Panc1 (cell line): Measurements from ENCODE around the gene CLEC16A. TPM values are rescaled to one million over a fixed set of nuclear protein-coding genes. Genes with fewer than 3 reads are reported as not detected.

Experiments used
- ATAC-seq: fragments of 200-7000 bp; cut with Tn5 transposase; 2 replicates; pipeline ENCODE4 v1.9.1; 2020; ENCODE audit warnings: mild to moderate bottlenecking, moderate library complexity
- BruUV-seq: library from RNA; stranded (reverse); fragments of 400-500 nt; replicated peaks from 2 replicates; lab custom pipeline; 2021; lab: Mats Ljungman, UMichigan
- CTCF ChIA-PET: fragments of 300-600 bp; sonication (Branson Sonifier 250); formaldehyde crosslinking; loops from one replicate; lab custom pipeline; 2022; ENCODE audit warnings: antibody characterized with exemption; lab: Charles Lee
- POLR2A ChIA-PET: fragments of 300-600 bp; sonication (Branson Sonifier 250); formaldehyde crosslinking; loops from one replicate; lab custom pipeline; 2022; ENCODE audit warnings: antibody characterized with exemption; lab: Charles Lee
- DNase-seq: peaks from one replicate; pipeline ENCODE4 v3.0.0-alpha.2; 2010; ENCODE audit warnings: low read depth, low spot score
- H3K27ac ChIP-seq: 2 replicates; pipeline ENCODE4 v1.5.1; 2011; ENCODE audit warnings: mild to moderate bottlenecking, low read length, inconsistent platforms
- H3K27me3 ChIP-seq: fragments of 200-500 bp; sonication (Bioruptor generic); 2 replicates; pipeline ENCODE4 v1.6.0; 2014; ENCODE audit warnings: low read length, inconsistent platforms; ENCODE audit not compliant: control insufficient read depth, insufficient read depth
- H3K36me3 ChIP-seq: fragments of 200-500 bp; sonication (Bioruptor generic); 2 replicates; pipeline ENCODE4 v1.5.1; 2014; ENCODE audit warnings: inconsistent platforms, mild to moderate bottlenecking, low read length, moderate library complexity; ENCODE audit not compliant: control insufficient read depth, insufficient read depth
- H3K4me1 ChIP-seq: 2 replicates; pipeline ENCODE4 v1.5.1; 2011; ENCODE audit warnings: inconsistent platforms, mild to moderate bottlenecking, low read length, moderate library complexity; ENCODE audit not compliant: control insufficient read depth, insufficient read depth
- H3K4me3 ChIP-seq, 2 experiments: 2 replicates each; pipeline ENCODE4 v1.5.1; 2011 to 2012; ENCODE audit warnings: low read depth in 2 of 2, low read length in 2 of 2, mild to moderate bottlenecking in 2 of 2, inconsistent platforms in 1 of 2, moderate library complexity in 1 of 2
- H3K9me3 ChIP-seq: fragments of 200-500 bp; sonication (Bioruptor generic); 2 replicates; pipeline ENCODE4 v1.5.1; 2014; ENCODE audit warnings: low read depth, mild to moderate bottlenecking, inconsistent platforms, low read length, moderate library complexity; ENCODE audit not compliant: control insufficient read depth, insufficient read depth
- POLR2AphosphoS5 ChIP-seq: IDR thresholded peaks from 2 replicates; pipeline ENCODE4 v1.6.1; 2012; ENCODE audit warnings: mild to moderate bottlenecking, low read depth, low read length, moderate library complexity
- SIN3A ChIP-seq: IDR thresholded peaks from 2 replicates; pipeline ENCODE4 v1.6.1; 2012; ENCODE audit warnings: low read depth, mild to moderate bottlenecking, low read length, moderate library complexity, borderline replicate concordance; ENCODE audit not compliant: insufficient read depth
- TCF7L2 ChIP-seq: IDR thresholded peaks from 2 replicates; pipeline ENCODE4 v1.6.1; 2011; ENCODE audit warnings: mild to moderate bottlenecking, low read depth, low read length, inconsistent platforms
- in situ Hi-C: cut with HindIII; loops from 2 replicates; pipeline ENCODE4 v1.10.0; 2016; ENCODE audit warnings: low sequenced_read_pairs, low pct_unique_long_range_greater_than_20kb
- intact Hi-C: fragments of 100-400 bp; cut with micrococcal nuclease; formaldehyde crosslinking; loops from one replicate; pipeline ENCODE4 v1.10.0; 2022; ENCODE audit not compliant: unreplicated experiment
- total RNA-seq: library from RNA; stranded (reverse); gene quantifications from one replicate; pipeline ENCODE4 v1.2.1, GENCODE V29; 2021; ENCODE audit not compliant: unreplicated experiment
- TF ChIP-seq, protein P1 (sequence below): fragments of 450-650 bp; IDR thresholded peaks from 2 replicates; pipeline ENCODE4 v1.5.1; 2017; ENCODE audit warnings: mild to moderate bottlenecking
- TF ChIP-seq, protein P2 (sequence below), 2 experiments: IDR thresholded peaks; 2 replicates each; pipeline ENCODE4 v1.6.1; 2011 to 2012; ENCODE audit warnings: low read depth in 2 of 2, control low read depth in 1 of 2, low read length in 1 of 2, mild to moderate bottlenecking in 1 of 2, moderate library complexity in 1 of 2; ENCODE audit not compliant: insufficient read depth in 1 of 2

The CLEC16A gene
- total RNA-seq, 1 experiment from 2014 or later, result 21.0 TPM

DNA sequence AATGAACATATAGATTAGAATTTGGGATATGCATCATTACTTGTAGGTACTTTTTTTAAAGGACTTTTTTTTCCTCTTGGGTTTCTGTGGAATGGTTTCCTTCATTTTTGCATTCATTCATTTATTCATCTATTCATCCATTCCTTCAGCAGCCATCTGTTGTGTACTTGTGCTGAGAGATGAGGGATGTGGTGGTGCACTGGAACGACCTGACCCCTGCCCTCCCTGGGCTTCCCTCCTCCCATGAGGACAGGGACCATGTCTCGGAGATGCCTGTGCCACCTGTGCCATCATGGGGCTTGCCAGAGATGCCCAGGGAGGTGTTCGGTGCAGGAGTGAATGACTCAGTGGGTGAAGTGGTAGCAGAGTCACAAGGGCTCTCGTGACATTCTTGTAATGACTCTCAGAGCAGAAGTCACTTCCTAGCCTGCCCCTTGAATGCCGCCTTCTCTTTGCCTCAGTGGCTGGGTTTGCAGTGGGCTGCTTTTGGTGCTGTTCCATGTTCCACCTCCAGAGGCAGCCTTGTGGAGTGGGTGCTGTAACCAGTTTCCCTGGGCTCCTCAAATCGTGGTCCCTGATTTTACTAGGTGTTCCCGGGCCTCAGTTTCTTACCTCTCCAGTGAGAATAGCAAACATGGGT, 43.9 kb downstream of the CLEC16A start:
- H3K36me3 ChIP-seq, result no peaks in the 10 kb centered on the region
- 0 out of 2 replicates have a peak, but pooled peaks have one; percentile 47 for ATAC-seq
- POLR2A ChIA-PET, result no interaction called here

DNA sequence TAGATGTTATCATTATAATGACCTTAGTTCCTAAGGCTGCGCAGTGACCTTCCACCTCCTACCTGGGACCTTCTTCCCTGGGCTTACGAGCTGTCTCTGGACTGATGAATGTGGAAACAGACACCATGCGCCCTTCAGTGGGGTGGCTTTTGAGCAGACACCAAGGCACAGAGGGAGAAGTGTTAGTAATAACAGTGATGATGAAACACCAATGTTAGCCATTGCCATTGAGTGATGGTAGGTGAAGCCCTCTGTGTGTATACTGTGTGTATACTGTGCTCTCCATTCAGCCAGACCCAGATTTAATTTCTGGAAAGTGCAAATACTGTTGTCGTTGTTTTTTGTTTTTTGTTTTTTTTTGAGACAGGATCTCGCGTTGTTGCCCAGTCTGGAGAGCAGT, 44.5 kb downstream of the CLEC16A start:
- ChIA-PET CTCF (no interaction called here), POLR2A (no interaction called here)
- DNase-seq (no peak), ATAC-seq (no peak)
- H3K27me3 ChIP-seq, result no peaks in the 10 kb centered on the region
- intact Hi-C loops, result no loop called here
- no peak overlapping the region for H3K27ac ChIP-seq
- H3K4me3 ChIP-seq, result no peak overlapping the region
- in situ Hi-C loops, result no loop called here
- no peaks in the 10 kb centered on the region for H3K36me3 ChIP-seq
- no peaks in the 10 kb centered on the region for H3K9me3 ChIP-seq
- peaks cover 14% of the 10 kb centered on the region for H3K4me1 ChIP-seq
- BruUV-seq, result no TSS peak
- TF ChIP-seq POLR2AphosphoS5 (no peak), TCF7L2 (no peak)
- TF ChIP-seq, protein P1, sequence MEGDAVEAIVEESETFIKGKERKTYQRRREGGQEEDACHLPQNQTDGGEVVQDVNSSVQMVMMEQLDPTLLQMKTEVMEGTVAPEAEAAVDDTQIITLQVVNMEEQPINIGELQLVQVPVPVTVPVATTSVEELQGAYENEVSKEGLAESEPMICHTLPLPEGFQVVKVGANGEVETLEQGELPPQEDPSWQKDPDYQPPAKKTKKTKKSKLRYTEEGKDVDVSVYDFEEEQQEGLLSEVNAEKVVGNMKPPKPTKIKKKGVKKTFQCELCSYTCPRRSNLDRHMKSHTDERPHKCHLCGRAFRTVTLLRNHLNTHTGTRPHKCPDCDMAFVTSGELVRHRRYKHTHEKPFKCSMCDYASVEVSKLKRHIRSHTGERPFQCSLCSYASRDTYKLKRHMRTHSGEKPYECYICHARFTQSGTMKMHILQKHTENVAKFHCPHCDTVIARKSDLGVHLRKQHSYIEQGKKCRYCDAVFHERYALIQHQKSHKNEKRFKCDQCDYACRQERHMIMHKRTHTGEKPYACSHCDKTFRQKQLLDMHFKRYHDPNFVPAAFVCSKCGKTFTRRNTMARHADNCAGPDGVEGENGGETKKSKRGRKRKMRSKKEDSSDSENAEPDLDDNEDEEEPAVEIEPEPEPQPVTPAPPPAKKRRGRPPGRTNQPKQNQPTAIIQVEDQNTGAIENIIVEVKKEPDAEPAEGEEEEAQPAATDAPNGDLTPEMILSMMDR, result no peak

More for the DNA sequence above, 43.9 kb downstream of the CLEC16A start:
- CTCF ChIA-PET, result no interaction called here
- no peak for DNase-seq
- in situ Hi-C loops (no loop called here), intact Hi-C loops (no loop called here)
- Histone ChIP-seq H3K4me1 (peaks cover 14% of the 10 kb centered on the region), H3K4me3 (no peak overlapping the region), H3K9me3 (no peaks in the 10 kb centered on the region), H3K27me3 (no peaks in the 10 kb centered on the region), H3K27ac (no peak overlapping the region)
- BruUV-seq, result no TSS peak
- no peak for TF ChIP-seq TCF7L2
- TF ChIP-seq, protein P1, result peak; percentile 67

DNA sequence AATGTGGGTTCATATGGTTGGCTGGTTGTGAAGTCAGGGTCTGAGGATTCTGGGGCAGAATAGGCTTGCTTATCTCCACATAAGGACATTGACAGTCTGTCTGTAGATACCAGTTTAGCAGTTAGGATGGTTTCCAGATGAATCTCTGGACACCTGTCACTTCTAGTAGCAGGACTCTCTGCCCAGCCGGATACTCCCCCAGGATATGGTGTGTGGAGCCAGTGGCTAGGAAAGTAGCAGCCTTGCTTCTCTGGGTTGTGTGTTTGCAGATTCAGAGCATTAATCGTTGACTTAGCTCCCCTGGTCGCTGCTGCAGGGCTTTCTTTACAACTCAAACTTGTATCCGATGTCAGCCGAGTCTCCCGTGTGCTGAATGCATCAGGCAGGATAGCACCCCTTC, 45.2 kb downstream of the CLEC16A start:
- ChIA-PET POLR2A (no interaction called here), CTCF (interaction anchor here (0.5 kb wide), 1 partner anchor 234 kb away, joined by 3 read pairs; no protein-coding TSS in a partner anchor)
- no peaks in the 10 kb centered on the region for H3K27me3 ChIP-seq
- intact Hi-C loops, result no loop called here
- no peak for DNase-seq
- no peak for ATAC-seq
- peaks cover 14% of the 10 kb centered on the region for H3K4me1 ChIP-seq
- TF ChIP-seq, protein P1, result no peak
- TF ChIP-seq TCF7L2 (no peak), POLR2AphosphoS5 (no peak), SIN3A (no peak)
- TF ChIP-seq, protein P2, sequence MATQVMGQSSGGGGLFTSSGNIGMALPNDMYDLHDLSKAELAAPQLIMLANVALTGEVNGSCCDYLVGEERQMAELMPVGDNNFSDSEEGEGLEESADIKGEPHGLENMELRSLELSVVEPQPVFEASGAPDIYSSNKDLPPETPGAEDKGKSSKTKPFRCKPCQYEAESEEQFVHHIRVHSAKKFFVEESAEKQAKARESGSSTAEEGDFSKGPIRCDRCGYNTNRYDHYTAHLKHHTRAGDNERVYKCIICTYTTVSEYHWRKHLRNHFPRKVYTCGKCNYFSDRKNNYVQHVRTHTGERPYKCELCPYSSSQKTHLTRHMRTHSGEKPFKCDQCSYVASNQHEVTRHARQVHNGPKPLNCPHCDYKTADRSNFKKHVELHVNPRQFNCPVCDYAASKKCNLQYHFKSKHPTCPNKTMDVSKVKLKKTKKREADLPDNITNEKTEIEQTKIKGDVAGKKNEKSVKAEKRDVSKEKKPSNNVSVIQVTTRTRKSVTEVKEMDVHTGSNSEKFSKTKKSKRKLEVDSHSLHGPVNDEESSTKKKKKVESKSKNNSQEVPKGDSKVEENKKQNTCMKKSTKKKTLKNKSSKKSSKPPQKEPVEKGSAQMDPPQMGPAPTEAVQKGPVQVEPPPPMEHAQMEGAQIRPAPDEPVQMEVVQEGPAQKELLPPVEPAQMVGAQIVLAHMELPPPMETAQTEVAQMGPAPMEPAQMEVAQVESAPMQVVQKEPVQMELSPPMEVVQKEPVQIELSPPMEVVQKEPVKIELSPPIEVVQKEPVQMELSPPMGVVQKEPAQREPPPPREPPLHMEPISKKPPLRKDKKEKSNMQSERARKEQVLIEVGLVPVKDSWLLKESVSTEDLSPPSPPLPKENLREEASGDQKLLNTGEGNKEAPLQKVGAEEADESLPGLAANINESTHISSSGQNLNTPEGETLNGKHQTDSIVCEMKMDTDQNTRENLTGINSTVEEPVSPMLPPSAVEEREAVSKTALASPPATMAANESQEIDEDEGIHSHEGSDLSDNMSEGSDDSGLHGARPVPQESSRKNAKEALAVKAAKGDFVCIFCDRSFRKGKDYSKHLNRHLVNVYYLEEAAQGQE (IDR thresholded peaks at IDR 0.05; ENCODE audit: insufficient read depth in 1 of 2, low read depth in 2 of 2, low read length in 1 of 2), result no peak
- H3K36me3 ChIP-seq, result no peaks in the 10 kb centered on the region
- H3K9me3 ChIP-seq, result no peaks in the 10 kb centered on the region
- no peak overlapping the region for H3K4me3 ChIP-seq
- no peak overlapping the region for H3K27ac ChIP-seq
- in situ Hi-C loops, result no loop called here
- BruUV-seq, result no TSS peak
